Body of pancreas (tissue), 4 donors: ENCODE results near the gene AVL9. TPM values are rescaled to one million over a fixed set of nuclear protein-coding genes. Genes with fewer than 3 reads are reported as not detected.
"Not testable (repeated sequence)": the region's sequence is repeated elsewhere in the genome, so short reads cannot be mapped to it uniquely, and the experiment has no call there.

Experiments
- ATAC-seq: fragments of 150-250 bp; one replicate; pipeline ENCODE4 v1.9.1; 2016
- DNase-seq, 4 donors: peaks; one replicate each; pipeline ENCODE4 v3.0.0-alpha.2; 2019
- H3K27ac ChIP-seq, 4 donors: fragments of 200-600 bp; sonication (generic); 1 replicate in 3 of 4; 2 replicates in 1 of 4; pipeline versions ENCODE4 v1.5.1 to v1.6.1; 2016 to 2019; ENCODE audit warnings: mild to moderate bottlenecking in 1 of 4, mixed read lengths in 1 of 4, moderate library complexity in 1 of 4
- H3K27me3 ChIP-seq, 2 donors: fragments of 200-600 bp; sonication (generic); one replicate each; pipeline ENCODE4 v1.6.0; 2016; ENCODE audit warnings: mild to moderate bottlenecking in 1 of 2
- H3K36me3 ChIP-seq, 2 donors: fragments of 200-600 bp; sonication (generic); replicated peaks in 1 of 2; 2 replicates each; pipeline ENCODE4 v1.5.1; 2016; ENCODE audit warnings: low read depth in 2 of 2; ENCODE audit not compliant: insufficient read depth in 1 of 2
- H3K4me1 ChIP-seq: fragments of 200-600 bp; sonication (generic); one replicate; pipeline ENCODE4 v1.6.0; 2016
- H3K4me3 ChIP-seq, 2 donors: fragments of 200-600 bp; sonication (generic); 1 replicate in 1 of 2; 2 replicates in 1 of 2; pipeline ENCODE4 v1.5.1; 2016 to 2019
- H3K9me3 ChIP-seq, 3 donors: fragments of 200-600 bp; sonication (generic); 1 replicate in 2 of 3; 2 replicates in 1 of 3; pipeline ENCODE4 v1.5.1; 2016
- POLR2A ChIP-seq, 3 donors: fragments of 450-650 bp; IDR thresholded peaks; one replicate each; pipeline ENCODE4 v1.6.1; 2016; ENCODE audit warnings: antibody characterized with exemption in 3 of 3, mild to moderate bottlenecking in 2 of 3
- WGBS, 2 donors: methylation state at CpG; one replicate each; pipeline ENCODE4 v1.1.5; 2017; 5-methylcytosine and 5-hydroxymethylcytosine counted together
- intact Hi-C: fragments of 100-400 bp; cut with DNase I; formaldehyde crosslinking; loops from one replicate; pipeline ENCODE4 v1.15.1; 2023
- total RNA-seq, 2 donors: library from RNA; depleted of rRNA; stranded (reverse); fragments of >200 nt; gene quantifications; one replicate each; pipeline ENCODE4 v1.1.0, GENCODE V29; 2016
- TF ChIP-seq, protein P1 (sequence below), 7 experiments: fragments of 450-650 bp in 4 of 7; fragments of 200-600 bp in 3 of 7; sonication (generic) in 3 of 7; IDR thresholded peaks; one replicate each; pipeline ENCODE4 v1.5.1; 2016 to 2019; ENCODE audit warnings: antibody characterized with exemption in 7 of 7

The AVL9 gene
- total RNA-seq, 2 donors from 2014 or later: 15.3 to 19.8 TPM

DNA sequence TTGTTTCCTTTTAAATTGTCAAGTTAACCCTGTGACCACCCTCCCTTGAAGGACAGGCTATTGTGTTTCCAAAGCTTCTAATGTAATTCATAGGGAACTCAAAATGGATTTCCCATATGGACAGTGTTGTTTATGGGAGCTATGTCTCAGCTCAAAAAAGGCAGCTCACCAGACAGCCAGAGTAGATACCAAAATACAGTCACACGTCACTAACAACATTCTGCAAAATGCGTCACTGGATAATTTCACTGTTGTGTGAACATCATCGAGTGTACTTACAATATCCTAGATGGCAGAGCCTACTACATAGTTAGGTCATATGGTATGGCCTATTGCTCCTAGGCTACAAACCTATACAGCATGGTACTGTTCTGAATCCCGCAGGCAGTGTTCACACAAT lies 97.4 kb downstream of the AVL9 start:
- no peak for TF ChIP-seq POLR2A (IDR thresholded peaks at IDR 0.05)
- TF ChIP-seq, protein P1, sequence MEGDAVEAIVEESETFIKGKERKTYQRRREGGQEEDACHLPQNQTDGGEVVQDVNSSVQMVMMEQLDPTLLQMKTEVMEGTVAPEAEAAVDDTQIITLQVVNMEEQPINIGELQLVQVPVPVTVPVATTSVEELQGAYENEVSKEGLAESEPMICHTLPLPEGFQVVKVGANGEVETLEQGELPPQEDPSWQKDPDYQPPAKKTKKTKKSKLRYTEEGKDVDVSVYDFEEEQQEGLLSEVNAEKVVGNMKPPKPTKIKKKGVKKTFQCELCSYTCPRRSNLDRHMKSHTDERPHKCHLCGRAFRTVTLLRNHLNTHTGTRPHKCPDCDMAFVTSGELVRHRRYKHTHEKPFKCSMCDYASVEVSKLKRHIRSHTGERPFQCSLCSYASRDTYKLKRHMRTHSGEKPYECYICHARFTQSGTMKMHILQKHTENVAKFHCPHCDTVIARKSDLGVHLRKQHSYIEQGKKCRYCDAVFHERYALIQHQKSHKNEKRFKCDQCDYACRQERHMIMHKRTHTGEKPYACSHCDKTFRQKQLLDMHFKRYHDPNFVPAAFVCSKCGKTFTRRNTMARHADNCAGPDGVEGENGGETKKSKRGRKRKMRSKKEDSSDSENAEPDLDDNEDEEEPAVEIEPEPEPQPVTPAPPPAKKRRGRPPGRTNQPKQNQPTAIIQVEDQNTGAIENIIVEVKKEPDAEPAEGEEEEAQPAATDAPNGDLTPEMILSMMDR (IDR thresholded peaks at IDR 0.05): no peak
- H3K9me3 ChIP-seq: no peaks in the 10 kb centered on the region
- peaks cover 0 to 5% of the 10 kb centered on the region in 2 donors for H3K36me3 ChIP-seq
- DNase-seq (no peak), ATAC-seq (no peak)
- WGBS, 2 donors: 93 to 100% methylated on average over 4 of the region's 4 CpGs
- H3K27me3 ChIP-seq: no peaks in the 10 kb centered on the region
- intact Hi-C loops: no loop called here
- H3K4me1 ChIP-seq: no peaks in the 10 kb centered on the region
- H3K4me3 ChIP-seq: no peak overlapping the region
- no peak overlapping the region for H3K27ac ChIP-seq

DNA sequence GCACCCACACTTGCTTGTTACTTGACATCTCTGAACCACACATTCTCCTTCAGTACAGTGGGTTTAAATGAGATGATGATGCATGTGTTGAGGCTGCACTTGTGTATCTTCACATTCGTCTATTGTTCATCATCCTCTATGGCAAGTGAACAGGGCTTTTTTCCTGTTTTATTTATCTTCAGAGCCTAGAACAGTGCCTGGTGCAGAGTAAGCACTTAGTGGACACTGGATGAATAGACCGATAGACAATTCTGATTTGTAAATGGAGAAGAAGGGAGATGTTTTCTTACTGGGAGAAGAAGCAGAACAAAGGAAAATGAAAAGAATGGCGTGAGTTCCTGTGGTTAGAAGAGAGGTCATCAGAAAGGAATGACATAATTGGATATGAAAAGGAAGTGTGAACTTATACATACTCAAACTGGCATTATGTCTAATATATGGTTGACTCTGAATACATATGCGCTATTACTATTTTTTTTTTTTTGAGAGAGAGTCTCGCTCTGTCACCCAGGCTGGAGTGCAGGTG lies 99.7 kb downstream of the AVL9 start:
- WGBS, 2 donors: 91 to 93% methylated on average over 5 of the region's 5 CpGs

DNA sequence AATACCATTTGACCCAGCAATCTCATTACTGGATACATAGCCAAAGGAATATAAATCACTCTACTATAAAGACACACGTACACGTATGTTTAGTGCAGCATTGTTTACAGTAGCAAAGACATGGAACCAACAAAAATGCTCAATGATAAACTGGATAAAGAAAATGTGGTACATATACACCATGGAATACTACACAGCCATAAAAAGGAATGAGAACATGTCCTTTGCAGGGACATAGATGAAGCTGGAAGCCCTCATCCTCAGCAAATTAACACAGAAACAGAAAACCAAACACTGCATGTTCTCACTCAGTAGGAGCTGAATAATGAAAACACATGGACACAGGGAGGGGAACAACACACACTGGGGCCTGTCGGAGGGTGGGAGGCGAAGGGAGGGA lies 105.9 kb downstream of the AVL9 start:
- 96 to 98% methylated on average over 4 of the region's 4 CpGs for WGBS, 2 donors
- ATAC-seq, H3K27ac ChIP-seq: not testable (repeated sequence)

More for the DNA sequence above, 99.7 kb downstream of the AVL9 start:
- TF ChIP-seq POLR2A (IDR thresholded peaks at IDR 0.05): no peak
- TF ChIP-seq, protein P1 (IDR thresholded peaks at IDR 0.05): no peak
- peaks cover 0 to 3% of the 10 kb centered on the region in 2 donors for H3K36me3 ChIP-seq
- DNase-seq (no peak), ATAC-seq (no peak)
- no peaks in the 10 kb centered on the region for H3K4me1 ChIP-seq
- H3K27ac ChIP-seq: no peak overlapping the region
- no peaks in the 10 kb centered on the region for H3K27me3 ChIP-seq
- intact Hi-C loops: no loop called here
- H3K9me3 ChIP-seq: no peaks in the 10 kb centered on the region
- H3K4me3 ChIP-seq: no peak overlapping the region

DNA sequence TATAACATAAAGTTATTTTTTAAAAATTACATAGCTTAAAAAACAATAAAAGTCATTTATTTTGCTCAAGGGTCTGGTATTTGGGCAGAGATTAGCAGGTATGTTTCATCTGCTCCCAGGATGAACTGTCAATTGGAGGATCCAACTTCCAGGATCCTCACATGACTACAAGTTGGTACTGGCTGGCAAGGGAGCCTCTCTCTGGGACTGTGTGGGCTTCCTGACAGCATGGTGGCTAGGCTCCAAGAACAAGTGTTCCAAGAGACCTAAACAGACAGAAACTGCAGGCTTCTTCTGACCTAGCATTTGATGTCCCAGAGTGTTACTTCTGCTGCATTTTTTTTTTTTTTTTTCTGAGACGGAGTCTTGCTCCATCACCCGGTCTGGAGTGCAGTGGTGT lies 107.2 kb downstream of the AVL9 start:
- TF ChIP-seq, protein P1 (IDR thresholded peaks at IDR 0.05): no peak
- TF ChIP-seq POLR2A (IDR thresholded peaks at IDR 0.05): no peak

More for the DNA sequence above, 105.9 kb downstream of the AVL9 start:
- H3K4me3 ChIP-seq, intact Hi-C loops, H3K36me3 ChIP-seq, H3K27me3 ChIP-seq, H3K9me3 ChIP-seq, H3K4me1 ChIP-seq, DNase-seq: not testable (repeated sequence)

DNA sequence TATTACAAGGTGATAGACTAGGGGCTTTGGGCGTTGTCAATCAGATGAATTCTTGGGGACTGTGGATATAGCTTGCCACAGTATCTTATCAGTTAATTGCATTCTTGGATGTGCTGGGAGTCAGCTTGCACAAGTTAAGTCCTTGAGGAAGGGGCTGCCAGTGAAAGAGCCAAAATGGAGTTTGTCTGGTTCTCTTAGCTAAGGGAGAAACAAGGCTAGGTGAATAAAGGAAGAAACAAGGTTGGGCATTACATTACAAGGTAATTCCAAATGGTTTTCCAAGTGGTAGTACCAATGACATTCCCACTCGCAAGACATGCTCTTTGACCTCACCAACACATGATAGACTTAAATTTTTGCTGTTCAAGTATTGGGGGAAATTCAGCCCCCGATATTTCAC lies 108.2 kb downstream of the AVL9 start:
- intact Hi-C loops, H3K9me3 ChIP-seq, DNase-seq, ATAC-seq, H3K27ac ChIP-seq, H3K4me1 ChIP-seq, H3K27me3 ChIP-seq, H3K36me3 ChIP-seq, H3K4me3 ChIP-seq: not testable (repeated sequence)
- 82 to 88% methylated on average over 3 of the region's 3 CpGs for WGBS, 2 donors

More for the DNA sequence above, 107.2 kb downstream of the AVL9 start:
- no peak overlapping the region for H3K4me3 ChIP-seq
- no peaks in the 10 kb centered on the region for H3K27me3 ChIP-seq
- H3K4me1 ChIP-seq: no peaks in the 10 kb centered on the region
- 84 to 98% methylated on average over 2 of the region's 2 CpGs for WGBS, 2 donors
- ATAC-seq (no peak), DNase-seq (no peak)
- H3K27ac ChIP-seq: no peak overlapping the region
- no peaks in the 10 kb centered on the region for H3K9me3 ChIP-seq
- H3K36me3 ChIP-seq: no peaks in the 10 kb centered on the region
- intact Hi-C loops: no loop called here

DNA sequence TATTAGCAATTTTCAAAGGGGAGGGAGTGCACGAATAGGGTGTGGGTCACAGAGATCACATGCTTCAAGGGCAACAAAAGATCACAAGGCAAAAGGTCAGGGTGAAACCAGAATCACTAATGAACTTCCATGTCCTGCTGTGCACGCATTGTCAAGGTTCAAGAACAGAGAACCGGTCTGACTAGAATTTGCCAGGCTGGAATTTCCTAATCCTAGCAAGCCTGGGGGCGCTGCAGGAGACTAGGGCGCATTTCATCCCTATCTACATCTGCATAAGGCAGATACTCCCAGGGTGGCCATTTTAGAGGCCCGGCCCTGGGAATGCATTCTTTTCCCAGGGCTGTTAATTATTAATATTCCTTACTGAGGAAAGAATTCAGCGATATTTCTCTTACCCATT lies 108.8 kb downstream of the AVL9 start:
- WGBS, 2 donors: 74 to 85% methylated on average over 7 of the region's 7 CpGs
- not testable (repeated sequence) for H3K36me3 ChIP-seq

More for the DNA sequence above, 108.8 kb downstream of the AVL9 start:
- intact Hi-C loops, H3K27me3 ChIP-seq, H3K27ac ChIP-seq, H3K9me3 ChIP-seq, H3K4me3 ChIP-seq, ATAC-seq, H3K4me1 ChIP-seq, DNase-seq: not testable (repeated sequence)
